ENCODE data around the gene RBM44.

The RBM44 gene

GRCh38 chr2:237885111-237885930 is 86.7 kb downstream of the RBM44 start:
- no peak for DNase-seq (ENCODE audit: low read depth in 2 of 2)

- DNase-seq (ENCODE audit: low read depth in 2 of 2) = no peak
Observed at GRCh38 chr2:237885931-237886684, 87.5 kb downstream of the RBM44 start.

DNA sequence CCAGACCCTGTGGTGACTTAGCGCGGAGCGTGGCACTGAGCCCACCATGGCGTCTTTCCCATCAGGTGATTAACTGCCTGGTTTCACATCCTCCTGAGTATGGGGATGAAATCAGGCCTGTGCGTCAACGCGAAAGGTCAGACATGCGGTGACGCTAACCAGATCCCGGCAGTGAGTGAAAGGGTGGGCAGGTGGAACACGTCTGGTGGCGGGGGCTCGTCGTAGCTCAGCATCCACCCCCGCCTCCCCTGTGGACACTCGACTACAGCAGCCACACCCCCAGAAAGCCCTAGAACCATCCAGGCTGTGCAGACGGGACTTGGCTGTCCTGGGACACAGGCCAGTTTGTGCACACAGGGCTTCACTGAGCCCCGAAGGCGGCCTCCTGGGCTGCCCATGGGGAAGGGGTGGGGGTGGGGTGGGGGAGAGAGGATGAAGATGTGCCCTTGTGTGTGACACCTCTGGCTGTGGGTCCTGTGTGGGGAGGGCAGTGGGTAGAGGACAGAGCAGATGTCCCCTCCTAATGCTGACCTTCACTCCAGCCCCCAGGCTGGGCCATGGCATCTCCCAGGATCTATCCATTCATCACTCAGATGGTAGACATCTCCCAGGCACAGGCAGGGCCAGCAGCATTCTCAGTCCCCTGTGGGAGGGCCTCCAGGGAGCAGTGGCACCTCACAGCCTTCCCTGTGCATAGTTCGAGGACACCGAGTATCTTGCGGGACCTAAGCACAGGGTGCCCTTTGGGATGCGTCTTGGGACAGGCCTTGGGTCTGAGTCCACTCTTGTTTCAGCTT is 88.3 kb downstream of the RBM44 start:
- no peak for DNase-seq (ENCODE audit: low read depth in 2 of 2)

GRCh38 chr2:237888389-237888788 is 89.8 kb downstream of the RBM44 start:
- DNase-seq (ENCODE audit: low read depth in 2 of 2) = no peak

DNA sequence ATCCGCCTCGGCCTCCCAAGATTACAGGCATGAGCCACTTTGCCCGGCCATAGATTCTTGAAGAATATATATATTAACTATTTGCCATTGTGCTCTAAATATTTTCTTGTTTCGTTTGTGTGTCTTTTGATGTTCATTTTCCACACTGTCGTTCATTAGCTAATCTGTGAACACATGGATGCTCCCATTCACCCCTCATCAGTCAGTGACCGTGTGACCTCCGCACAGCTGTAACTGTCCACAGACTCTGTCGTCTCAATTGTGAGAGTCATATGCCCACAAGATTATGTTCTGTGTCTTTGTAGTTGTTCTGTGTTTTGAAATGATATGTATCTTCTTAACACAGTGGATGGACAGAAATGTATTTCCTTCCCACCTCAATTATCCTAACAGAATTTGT is 90.4 kb downstream of the RBM44 start:
- no peak for DNase-seq (ENCODE audit: low read depth in 2 of 2)

GRCh38 chr2:237889811-237890210 is 91.2 kb downstream of the RBM44 start:
- no peak for DNase-seq (ENCODE audit: low read depth in 2 of 2)
